Trophoblast cell (in vitro differentiated cells and primary cell): ENCODE data around the gene RPS6KA3.

Source experiments
- DNase-seq, 2 donors: peaks; one replicate each; pipeline ENCODE4 v3.0.0-alpha.2; 2016
- H2AFZ ChIP-seq: 2 replicates; pipeline ENCODE4 v1.6.1; 2013; ENCODE audit warnings: low read length, moderate library complexity, mild to moderate bottlenecking; ENCODE audit not compliant: insufficient read depth, poor library complexity
- H2AK5ac ChIP-seq: 2 replicates; pipeline ENCODE4 v1.6.1; 2013; ENCODE audit warnings: mild to moderate bottlenecking, low read length
- H2BK120ac ChIP-seq: 2 replicates; pipeline ENCODE4 v1.6.1; 2013; ENCODE audit warnings: low read length, mild to moderate bottlenecking, moderate library complexity; ENCODE audit not compliant: insufficient read depth, poor library complexity
- H2BK12ac ChIP-seq: 2 replicates; pipeline ENCODE4 v1.6.1; 2013; ENCODE audit warnings: mild to moderate bottlenecking, low read length, moderate library complexity
- H2BK5ac ChIP-seq: 2 replicates; pipeline ENCODE4 v1.6.1; 2013; ENCODE audit warnings: low read length, low read depth, moderate library complexity, mild to moderate bottlenecking; ENCODE audit not compliant: poor library complexity
- H3K14ac ChIP-seq: 2 replicates; pipeline ENCODE4 v1.6.1; 2013; ENCODE audit warnings: mild to moderate bottlenecking, low read length
- H3K18ac ChIP-seq: 2 replicates; pipeline ENCODE4 v1.6.1; 2013; ENCODE audit warnings: mild to moderate bottlenecking, low read length
- H3K23ac ChIP-seq: 2 replicates; pipeline ENCODE4 v1.6.1; 2013; ENCODE audit warnings: low read length
- H3K27ac ChIP-seq: 2 replicates; pipeline ENCODE4 v1.5.1; 2013; ENCODE audit warnings: low read depth, mild to moderate bottlenecking, inconsistent platforms, low read length, moderate library complexity
- H3K27me3 ChIP-seq: 2 replicates; pipeline ENCODE4 v1.6.1; 2013; ENCODE audit warnings: inconsistent platforms, mild to moderate bottlenecking, low read length, moderate library complexity; ENCODE audit not compliant: insufficient read depth
- H3K36me3 ChIP-seq, 2 experiments: 1 replicate in 1 of 2; 2 replicates in 1 of 2; pipeline ENCODE4 v1.6.1; 2013; ENCODE audit warnings: low read length in 2 of 2, mild to moderate bottlenecking in 2 of 2, moderate library complexity in 1 of 2; ENCODE audit not compliant: insufficient read depth in 2 of 2, control insufficient read depth in 1 of 2
- H3K4ac ChIP-seq: 2 replicates; pipeline ENCODE4 v1.6.1; 2013; ENCODE audit warnings: low read depth, mild to moderate bottlenecking, low read length, moderate library complexity
- H3K4me1 ChIP-seq, 2 experiments: 1 replicate in 1 of 2; 2 replicates in 1 of 2; pipeline ENCODE4 v1.6.1; 2013; ENCODE audit warnings: low read length in 2 of 2, mild to moderate bottlenecking in 2 of 2, moderate library complexity in 1 of 2; ENCODE audit not compliant: insufficient read depth in 2 of 2, control insufficient read depth in 1 of 2
- H3K4me2 ChIP-seq: 2 replicates; pipeline ENCODE4 v1.6.1; 2013; ENCODE audit warnings: inconsistent platforms, mild to moderate bottlenecking, low read length, moderate library complexity
- H3K4me3 ChIP-seq: 2 replicates; pipeline ENCODE4 v1.5.1; 2013; ENCODE audit warnings: mild to moderate bottlenecking, low read depth, low read length, inconsistent platforms
- H3K79me1 ChIP-seq: one replicate; pipeline ENCODE4 v1.6.1; 2013; ENCODE audit warnings: low read length
- H3K79me2 ChIP-seq: 2 replicates; pipeline ENCODE4 v1.6.1; 2013; ENCODE audit warnings: low read length, mild to moderate bottlenecking; ENCODE audit not compliant: control insufficient read depth, insufficient read depth, poor library complexity
- H3K9ac ChIP-seq: 2 replicates; pipeline ENCODE4 v1.6.1; 2013; ENCODE audit warnings: mild to moderate bottlenecking, low read length
- H3K9me3 ChIP-seq: 2 replicates; pipeline ENCODE4 v1.6.1; 2013; ENCODE audit warnings: low read depth, mild to moderate bottlenecking, control low read depth, inconsistent platforms, low read length; ENCODE audit not compliant: insufficient read depth
- H4K12ac ChIP-seq: 2 replicates; pipeline ENCODE4 v1.6.1; 2013; ENCODE audit warnings: low read depth, mild to moderate bottlenecking, low read length, moderate library complexity
- H4K8ac ChIP-seq: 2 replicates; pipeline ENCODE4 v1.6.1; 2013; ENCODE audit warnings: low read depth, mild to moderate bottlenecking, low read length, moderate library complexity
- H4K91ac ChIP-seq: one replicate; pipeline ENCODE4 v1.6.1; 2013; ENCODE audit warnings: low read depth, mild to moderate bottlenecking, low read length, moderate library complexity
- WGBS: extraction: QIAGEN DNeasy Blood & Tissue Kit; methylation state at CpG from one replicate; pipeline ENCODE4 v1.1.7; 2013; ENCODE audit warnings: missing lambda C conversion rate; ENCODE audit not compliant: insufficient read length, insufficient coverage; ENCODE audit errors: extremely low coverage; 5-methylcytosine and 5-hydroxymethylcytosine counted together

Gene RPS6KA3

DNA sequence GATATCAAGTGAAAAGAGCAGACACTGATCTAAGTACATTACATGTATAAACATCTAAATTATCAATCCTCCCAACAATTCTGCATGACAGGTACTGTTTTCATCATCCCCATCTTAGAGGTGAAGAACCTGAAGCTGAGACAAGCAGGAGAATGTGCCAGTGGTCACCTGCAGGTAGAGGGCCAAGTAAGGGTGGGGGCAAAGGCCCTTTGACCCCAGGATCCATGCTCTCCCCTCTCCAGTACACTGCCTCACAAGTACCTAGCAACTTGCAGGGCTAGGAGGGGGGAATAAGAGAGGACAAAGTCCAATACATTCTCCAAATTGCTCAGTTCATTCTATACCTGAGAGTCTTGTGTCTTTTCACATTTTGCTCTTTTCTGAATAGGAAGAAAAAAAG is 141.7 kb downstream of the RPS6KA3 start:
- Histone ChIP-seq H3K27me3 (no peaks in the 10 kb centered on the region), H3K4me1 (no peaks in the 10 kb centered on the region), H2BK12ac (no peak overlapping the region), H3K4me2 (no peak overlapping the region), H4K8ac (no peak overlapping the region), H2AK5ac (no peak overlapping the region), H3K9ac (no peak overlapping the region), H2BK5ac (no peak overlapping the region), H3K79me2 (no peaks in the 10 kb centered on the region), H4K12ac (no peak overlapping the region), H3K9me3 (no peaks in the 10 kb centered on the region), H3K27ac (no peak overlapping the region), H2AFZ (no peak overlapping the region), H3K18ac (no peak overlapping the region), H3K79me1 (no peaks in the 10 kb centered on the region), H3K23ac (no peak overlapping the region), H3K4ac (no peak overlapping the region), H4K91ac (no peak overlapping the region), H3K14ac (no peak overlapping the region), H3K36me3 (peaks cover 2 to 4% of the 10 kb centered on the region in 2 experiments), H2BK120ac (no peak overlapping the region), H3K4me3 (no peak overlapping the region)
- no peak for DNase-seq

DNA sequence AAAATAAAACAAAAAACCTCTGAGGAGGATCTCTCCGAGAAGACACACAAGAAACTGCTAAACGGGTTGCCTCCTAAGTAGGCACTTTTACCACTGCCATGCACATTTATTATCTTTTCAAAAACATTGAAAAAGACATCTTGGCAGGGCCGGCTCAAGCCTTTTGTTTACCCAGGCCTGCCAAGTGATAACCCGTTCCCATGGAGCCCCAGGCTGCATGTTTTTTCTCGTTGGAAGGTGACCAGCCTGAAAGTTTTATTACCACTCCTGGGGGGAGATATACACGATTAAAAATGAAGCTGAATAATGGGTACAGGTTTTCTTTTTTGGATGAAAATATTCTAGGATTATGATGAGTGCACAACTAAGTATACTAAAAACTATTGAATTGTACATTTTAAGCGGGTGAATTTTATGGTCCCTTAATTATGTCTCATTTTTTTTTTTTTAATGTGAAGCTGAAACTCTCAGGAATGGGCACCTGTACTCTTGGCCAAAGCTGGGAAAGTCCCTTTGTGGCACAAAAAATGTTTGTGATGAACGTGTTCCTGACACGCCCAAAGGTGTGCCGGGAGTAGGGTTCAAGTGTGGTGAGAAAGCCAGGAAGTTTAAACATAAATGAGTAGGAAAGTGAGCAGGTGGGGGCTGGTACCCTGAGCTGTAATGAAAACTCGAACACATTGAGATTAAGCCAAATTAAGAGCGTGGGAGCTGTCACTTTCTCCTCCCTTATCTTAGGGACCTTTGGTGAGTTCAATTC is 148.5 kb downstream of the RPS6KA3 start:
- H3K9me3 ChIP-seq = peaks cover 8% of the 10 kb centered on the region
- no peak overlapping the region for H2BK120ac ChIP-seq
- no CpG with 5 or more reads among the region's 12 CpGs for WGBS
- no peak overlapping the region for H3K9ac ChIP-seq
- no peaks in the 10 kb centered on the region for H3K79me2 ChIP-seq
- H3K4ac ChIP-seq = no peak overlapping the region
- H2BK5ac ChIP-seq = no peak overlapping the region
- DNase-seq = no peak
- no peak overlapping the region for H2BK12ac ChIP-seq
- no peaks in the 10 kb centered on the region for H3K79me1 ChIP-seq
- H4K12ac ChIP-seq = no peak overlapping the region
- H2AFZ ChIP-seq = no peak overlapping the region
- H3K27me3 ChIP-seq = peaks cover 15% of the 10 kb centered on the region
- no peak overlapping the region for H3K23ac ChIP-seq
- H3K36me3 ChIP-seq = peaks cover 0 to 2% of the 10 kb centered on the region in 2 experiments
- H2AK5ac ChIP-seq = no peak overlapping the region
- H4K91ac ChIP-seq = no peak overlapping the region
- H3K27ac ChIP-seq = no peak overlapping the region
- H3K4me1 ChIP-seq = peaks cover 5 to 10% of the 10 kb centered on the region in 2 experiments
- H3K4me3 ChIP-seq = no peak overlapping the region
- H3K18ac ChIP-seq = no peak overlapping the region
- H3K14ac ChIP-seq = no peak overlapping the region
- H3K4me2 ChIP-seq = no peak overlapping the region
- no peak overlapping the region for H4K8ac ChIP-seq

DNA sequence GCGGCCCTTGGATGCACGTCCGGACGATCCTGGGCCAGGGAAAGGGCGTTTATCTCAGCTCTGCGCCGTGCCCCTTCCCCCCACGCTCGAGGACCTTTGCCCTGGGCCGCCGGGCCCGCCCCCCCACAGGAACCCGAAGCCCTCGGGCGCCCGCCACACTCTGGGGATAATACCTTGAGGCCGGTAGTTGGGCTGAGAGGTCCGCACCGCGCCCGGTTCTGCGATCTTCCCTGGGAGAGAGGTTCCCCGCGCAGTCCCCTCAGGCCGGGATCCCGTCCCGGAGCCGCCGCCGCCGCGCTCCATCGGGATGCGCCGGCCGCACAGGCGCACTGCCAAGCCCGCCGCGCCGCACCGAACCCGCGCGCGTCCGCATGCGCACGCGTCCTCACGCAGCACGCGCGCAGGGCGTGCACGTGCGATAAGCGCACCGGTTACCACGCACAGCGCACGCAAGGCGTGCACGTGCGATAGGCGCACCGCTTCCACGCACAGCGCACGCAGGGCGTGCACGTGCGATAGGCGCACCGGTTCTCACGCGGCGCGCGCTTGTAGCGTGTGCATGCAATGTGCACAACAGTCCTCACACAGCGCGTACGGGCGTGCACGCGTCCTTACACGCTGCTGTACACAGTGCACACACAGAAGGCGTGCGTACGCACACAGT is 150.0 kb downstream of the RPS6KA3 start, which contains the start of gene MAP7D2:
MAP7D2 (minus strand) TSS at position 331 of the 664 bp plus-strand sequence; CDS start at position 303, 28 bp downstream.
- no peak within 1 kb of the TSS for H2BK120ac ChIP-seq
- peak within 1 kb of the TSS; percentile 99 for H3K23ac ChIP-seq
- H2AK5ac ChIP-seq = no peak within 1 kb of the TSS
- H3K4me3 ChIP-seq = peak within 1 kb of the TSS; percentile 65
- H4K91ac ChIP-seq = no peak within 1 kb of the TSS
- H3K9ac ChIP-seq = no peak within 1 kb of the TSS
- H3K27me3 ChIP-seq = peaks cover 15% of the 10 kb centered on the region
- no peak within 1 kb of the TSS for H3K4ac ChIP-seq
- no peak within 1 kb of the TSS for H3K27ac ChIP-seq
- H3K36me3 ChIP-seq = peaks cover 0 to 2% of the 10 kb centered on the region in 2 experiments
- H3K79me2 ChIP-seq = no peaks in the 10 kb centered on the region
- H2BK12ac ChIP-seq = no peak within 1 kb of the TSS
- peak within 1 kb of the TSS; percentile 63 for H2AFZ ChIP-seq
- DNase-seq = no peak
- no peak within 1 kb of the TSS for H2BK5ac ChIP-seq
- H3K14ac ChIP-seq = no peak within 1 kb of the TSS
- WGBS = no CpG with 5 or more reads among the region's 91 CpGs
- H3K4me2 ChIP-seq = peak within 1 kb of the TSS; percentile 78
- H3K18ac ChIP-seq = peak within 1 kb of the TSS; percentile 53
- peaks cover 10 to 11% of the 10 kb centered on the region in 2 experiments for H3K4me1 ChIP-seq
- H3K79me1 ChIP-seq = no peaks in the 10 kb centered on the region
- peak within 1 kb of the TSS; percentile 18 for H4K12ac ChIP-seq
- H4K8ac ChIP-seq = no peak within 1 kb of the TSS
- peaks cover 8% of the 10 kb centered on the region for H3K9me3 ChIP-seq

DNA sequence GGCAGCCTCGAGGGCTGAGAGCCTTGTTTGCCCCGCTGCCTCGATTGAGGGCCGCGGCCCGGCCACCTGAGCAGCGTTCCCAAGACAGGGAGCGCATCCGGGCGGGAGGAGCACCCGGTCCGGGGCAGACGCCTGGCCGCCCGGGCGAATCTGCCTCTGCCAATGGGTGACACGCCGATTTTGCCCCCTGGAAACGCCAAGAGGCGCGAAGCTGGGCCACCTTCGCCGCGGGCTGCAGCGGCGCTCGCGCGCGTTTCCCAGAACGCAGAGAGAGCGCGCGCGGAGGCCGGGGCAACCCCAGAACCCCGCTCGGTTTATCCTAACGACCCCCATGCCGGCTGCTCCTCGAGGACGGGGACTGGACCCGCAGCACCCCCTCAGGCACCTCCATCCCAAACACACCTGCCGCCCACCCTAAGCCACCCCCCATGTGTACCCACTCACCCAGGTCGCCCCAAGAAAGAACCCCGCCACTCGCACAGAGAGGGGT is 150.6 kb downstream of the RPS6KA3 start:
- WGBS = no CpG with 5 or more reads among the region's 47 CpGs
- peak overlapping the region; percentile 78 for H3K4me2 ChIP-seq
- no peak overlapping the region for H4K8ac ChIP-seq
- H2AK5ac ChIP-seq = no peak overlapping the region
- H3K18ac ChIP-seq = peak overlapping the region; percentile 53
- H3K4me1 ChIP-seq = peaks cover 10 to 11% of the 10 kb centered on the region in 2 experiments
- H3K4ac ChIP-seq = no peak overlapping the region
- no peak overlapping the region for H3K27ac ChIP-seq
- H3K9me3 ChIP-seq = peaks cover 8% of the 10 kb centered on the region
- H3K9ac ChIP-seq = no peak overlapping the region
- H4K12ac ChIP-seq = no peak overlapping the region
- H2BK12ac ChIP-seq = no peak overlapping the region
- peaks cover 15% of the 10 kb centered on the region for H3K27me3 ChIP-seq
- H3K79me1 ChIP-seq = no peaks in the 10 kb centered on the region
- peaks cover 0 to 2% of the 10 kb centered on the region in 2 experiments for H3K36me3 ChIP-seq
- no peak overlapping the region for H2BK5ac ChIP-seq
- peak overlapping the region; percentile 63 for H2AFZ ChIP-seq
- H3K14ac ChIP-seq = no peak overlapping the region
- no peak overlapping the region for H4K91ac ChIP-seq
- peak overlapping the region; percentile 48 for H3K4me3 ChIP-seq
- no peak overlapping the region for H3K23ac ChIP-seq
- no peak overlapping the region for H2BK120ac ChIP-seq
- DNase-seq = no peak
- H3K79me2 ChIP-seq = no peaks in the 10 kb centered on the region
